ENCODE data around the gene EIF2AK3. TPM values are rescaled to one million over a fixed set of nuclear protein-coding genes. Genes with fewer than 3 reads are reported as not detected.

EIF2AK3 gene
- total RNA-seq, 1 donor from 2014 or later = 8.2 TPM

GRCh38 chr2:88615822-88616221 lies 11.4 kb downstream of the EIF2AK3 start:
- no peak overlapping the region for H3K4me3 ChIP-seq
- intact Hi-C loops (cut with micrococcal nuclease) = no loop called here
- peaks cover 53% of the 10 kb centered on the region for H3K4me1 ChIP-seq
- DNase-seq = no peak
- no peaks in the 10 kb centered on the region for H3K9me3 ChIP-seq (replicated peaks)
- H3K27ac ChIP-seq (replicated peaks) = no peak overlapping the region
- TF ChIP-seq CTCF (IDR thresholded peaks at IDR 0.05; ENCODE audit: borderline replicate concordance) = no peak
- H3K27me3 ChIP-seq (ENCODE audit: low read depth) = no peaks in the 10 kb centered on the region
- H3K36me3 ChIP-seq = peaks cover 7% of the 10 kb centered on the region

GRCh38 chr2:88614497-88615157 lies 12.6 kb downstream of the EIF2AK3 start:
- H3K27ac ChIP-seq (replicated peaks) = peak overlapping the region; percentile 19

GRCh38 chr2:88613921-88614320 lies 13.3 kb downstream of the EIF2AK3 start:
- H3K9me3 ChIP-seq (replicated peaks) = no peaks in the 10 kb centered on the region
- peaks cover 13% of the 10 kb centered on the region for H3K36me3 ChIP-seq
- H3K4me3 ChIP-seq = no peak overlapping the region
- intact Hi-C loops (cut with micrococcal nuclease) = no loop called here
- peaks cover 44% of the 10 kb centered on the region for H3K4me1 ChIP-seq
- no peak for DNase-seq
- TF ChIP-seq CTCF (IDR thresholded peaks at IDR 0.05; ENCODE audit: borderline replicate concordance) = no peak
- H3K27me3 ChIP-seq (ENCODE audit: low read depth) = no peaks in the 10 kb centered on the region
- peak overlapping the region; percentile 19 for H3K27ac ChIP-seq (replicated peaks)

More at GRCh38 chr2:88614497-88615157, 12.6 kb downstream of the EIF2AK3 start:
- TF ChIP-seq CTCF (IDR thresholded peaks at IDR 0.05; ENCODE audit: borderline replicate concordance) = no peak
- Histone ChIP-seq H3K4me1 (peaks cover 44% of the 10 kb centered on the region), H3K36me3 (peaks cover 13% of the 10 kb centered on the region), H3K4me3 (no peak overlapping the region), H3K9me3 (replicated peaks) (no peaks in the 10 kb centered on the region), H3K27me3 (ENCODE audit: low read depth) (no peaks in the 10 kb centered on the region)
- intact Hi-C loops (cut with micrococcal nuclease) = no loop called here
- DNase-seq = no peak

- H3K36me3 ChIP-seq = peaks cover 9% of the 10 kb centered on the region
- DNase-seq = no peak
- H3K4me3 ChIP-seq = no peak overlapping the region
- H3K27me3 ChIP-seq (ENCODE audit: low read depth) = no peaks in the 10 kb centered on the region
- H3K27ac ChIP-seq (replicated peaks) = no peak overlapping the region
- no peak for TF ChIP-seq CTCF (IDR thresholded peaks at IDR 0.05; ENCODE audit: borderline replicate concordance)
- H3K9me3 ChIP-seq (replicated peaks) = no peaks in the 10 kb centered on the region
- intact Hi-C loops (cut with micrococcal nuclease) = no loop called here
- H3K4me1 ChIP-seq = peaks cover 28% of the 10 kb centered on the region
These were observed 19.1 kb downstream of the EIF2AK3 start for GRCh38 chr2:88608184-88608583.

- Histone ChIP-seq H3K36me3 (peaks cover 6% of the 10 kb centered on the region), H3K27me3 (ENCODE audit: low read depth) (no peaks in the 10 kb centered on the region), H3K4me1 (peaks cover 28% of the 10 kb centered on the region), H3K27ac (replicated peaks) (no peak overlapping the region), H3K4me3 (no peak overlapping the region), H3K9me3 (replicated peaks) (no peaks in the 10 kb centered on the region)
- no peak for DNase-seq
- TF ChIP-seq CTCF (IDR thresholded peaks at IDR 0.05; ENCODE audit: borderline replicate concordance) = no peak
- intact Hi-C loops (cut with micrococcal nuclease) = no loop called here
These were observed 19.8 kb downstream of the EIF2AK3 start for GRCh38 chr2:88607416-88607815.
